CD14-positive monocyte (primary cell): ENCODE results near the gene SCN4B. TPM values are rescaled to one million over a fixed set of nuclear protein-coding genes. Genes with fewer than 3 reads are reported as not detected.
A peak's percentile ranks its signal among the peaks of the same experiment; 100 is the strongest.

ENCODE experiments used
- DNase-seq, 3 donors: peaks; one replicate each; pipeline ENCODE4 v3.0.0-alpha.2; 2011 to 2022
- H2AFZ ChIP-seq: 2 replicates; pipeline ENCODE4 v1.6.0; 2012; ENCODE audit warnings: mild to moderate bottlenecking, low read depth, low read length, inconsistent platforms; ENCODE audit not compliant: insufficient read depth, poor library complexity, severe bottlenecking
- H3K27ac ChIP-seq, 2 donors: 1 replicate in 1 of 2; 2 replicates in 1 of 2; pipeline ENCODE4 v1.5.1; 2012 to 2013; ENCODE audit warnings: low read length in 2 of 2, control low read depth in 1 of 2, inconsistent platforms in 1 of 2, low read depth in 1 of 2, mild to moderate bottlenecking in 1 of 2
- H3K27me3 ChIP-seq, 2 donors: one replicate each; pipeline versions ENCODE4 v1.6.0 to v1.6.1; 2011 to 2013; ENCODE audit warnings: low read length in 2 of 2; ENCODE audit not compliant: control insufficient read depth in 2 of 2, insufficient read depth in 2 of 2
- H3K36me3 ChIP-seq, 2 donors: replicated peaks in 1 of 2; 1 replicate in 1 of 2; 2 replicates in 1 of 2; pipeline versions ENCODE4 v1.5.1 to v1.6.1; 2012 to 2013; ENCODE audit warnings: low read length in 2 of 2, control low read depth in 1 of 2, inconsistent platforms in 1 of 2, mild to moderate bottlenecking in 1 of 2; ENCODE audit not compliant: insufficient read depth in 2 of 2, control insufficient read depth in 1 of 2
- H3K4me1 ChIP-seq, 2 donors: 1 replicate in 1 of 2; 2 replicates in 1 of 2; pipeline versions ENCODE4 v1.5.1 to v1.6.1; 2012 to 2013; ENCODE audit warnings: low read length in 2 of 2, control low read depth in 1 of 2, inconsistent platforms in 1 of 2, mild to moderate bottlenecking in 1 of 2, moderate library complexity in 1 of 2; ENCODE audit not compliant: insufficient read depth in 2 of 2, control insufficient read depth in 1 of 2
- H3K4me2 ChIP-seq: replicated peaks from 2 replicates; pipeline ENCODE3; 2012; ENCODE audit warnings: low read length, moderate library complexity, mild to moderate bottlenecking; ENCODE audit not compliant: poor library complexity, severe bottlenecking; ENCODE audit errors: extremely low read depth
- H3K4me3 ChIP-seq, 3 experiments: fragments of 200-600 bp in 1 of 3; sonication (generic) in 1 of 3; replicated peaks in 1 of 3; 1 replicate in 2 of 3; 2 replicates in 1 of 3; pipeline ENCODE4 v1.5.1; 2011 to 2013; ENCODE audit warnings: low read length in 3 of 3, mild to moderate bottlenecking in 3 of 3, control low read depth in 2 of 3, low read depth in 2 of 3, inconsistent platforms in 1 of 3, moderate library complexity in 1 of 3
- H3K79me2 ChIP-seq: 2 replicates; pipeline ENCODE4 v1.6.0; 2012; ENCODE audit warnings: mild to moderate bottlenecking, control low read depth, inconsistent platforms, low read length, moderate library complexity; ENCODE audit not compliant: insufficient read depth
- H3K9ac ChIP-seq: 2 replicates; pipeline ENCODE4 v1.6.0; 2017; ENCODE audit warnings: low read length, mild to moderate bottlenecking; ENCODE audit not compliant: insufficient read depth, poor library complexity, severe bottlenecking
- H3K9me3 ChIP-seq, 2 donors: replicated peaks in 1 of 2; 1 replicate in 1 of 2; 2 replicates in 1 of 2; pipeline versions ENCODE4 v1.5.1 to v1.6.1; 2012 to 2013; ENCODE audit warnings: low read length in 2 of 2, control low read depth in 1 of 2; ENCODE audit not compliant: control insufficient read depth in 1 of 2, insufficient read depth in 1 of 2
- H4K20me1 ChIP-seq: 2 replicates; pipeline ENCODE4 v1.6.0; 2012; ENCODE audit warnings: mild to moderate bottlenecking, low read length, control low read depth, moderate library complexity; ENCODE audit not compliant: insufficient read depth
- H3K27ac Mint-ChIP-seq, 7 donors: one replicate each; pipeline ENCODE4 v1.8.0; 2020; ENCODE audit warnings: mild to moderate bottlenecking in 7 of 7, mixed read lengths in 7 of 7, moderate library complexity in 6 of 7, inconsistent platforms in 2 of 7
- H3K27me3 Mint-ChIP-seq, 3 donors: one replicate each; pipeline ENCODE4 v1.8.0; 2021 to 2022; ENCODE audit warnings: low read depth in 3 of 3, mild to moderate bottlenecking in 3 of 3, mixed read lengths in 3 of 3, moderate library complexity in 3 of 3, inconsistent platforms in 1 of 3
- H3K36me3 Mint-ChIP-seq, 2 donors: one replicate each; pipeline ENCODE4 v1.8.0; 2020; ENCODE audit warnings: mixed read lengths in 2 of 2, inconsistent platforms in 1 of 2, mild to moderate bottlenecking in 1 of 2
- H3K4me1 Mint-ChIP-seq: one replicate; pipeline ENCODE4 v1.8.0; 2020; ENCODE audit warnings: mild to moderate bottlenecking, mixed read lengths
- H3K4me3 Mint-ChIP-seq, 2 donors: one replicate each; pipeline ENCODE4 v1.8.0; 2020; ENCODE audit warnings: mild to moderate bottlenecking in 2 of 2, mixed read lengths in 2 of 2, moderate library complexity in 1 of 2
- H3K9me3 Mint-ChIP-seq, 7 donors: one replicate each; pipeline ENCODE4 v1.8.0; 2020 to 2022; ENCODE audit warnings: mixed read lengths in 7 of 7, mild to moderate bottlenecking in 6 of 7, moderate library complexity in 6 of 7, inconsistent platforms in 2 of 7
- CTCF ChIP-seq: fragments of 200-600 bp; IDR thresholded peaks from one replicate; pipeline ENCODE4 v1.8.0; 2022; ENCODE audit warnings: antibody characterized with exemption, mild to moderate bottlenecking
- WGBS: methylation state at CpG from one replicate; pipeline ENCODE4 v1.1.5; 2013; ENCODE audit warnings: missing lambda C conversion rate; ENCODE audit not compliant: insufficient coverage; 5-methylcytosine and 5-hydroxymethylcytosine counted together
- intact Hi-C, 2 donors: fragments of 100-400 bp; cut with micrococcal nuclease; formaldehyde crosslinking; loops; one replicate each; pipeline versions ENCODE4 v1.15.0 to v1.15.1; 2023
- polyA plus RNA-seq, 3 donors: library from polyadenylated mRNA; depleted of rRNA in 1 of 3; unstranded in 2 of 3; stranded (reverse) in 1 of 3; fragments of 300-500 nt in 2 of 3; fragments of >200 nt in 1 of 3; fragmentation: Illumina TruSeq in 2 of 3; gene quantifications; 1 replicate in 2 of 3; 2 replicates in 1 of 3; pipeline ENCODE4 v1.2.3, GENCODE V29; 2012 to 2021

The SCN4B gene
- polyA plus RNA-seq, 3 donors, result 0.76 TPM; not detected in 2

- peaks cover 43 to 64% of the 10 kb centered on the region in 2 donors for H3K27me3 ChIP-seq
- 67% methylated on average over 2 of the region's 5 CpGs for WGBS
- Mint-ChIP-seq H3K9me3 (peaks cover 0 to 15% (median 4%) of the 10 kb centered on the region in 7 donors), H3K4me3 (peak overlapping the region in 1 of 2 donors; percentile 29), H3K4me1 (peaks cover 24% of the 10 kb centered on the region), H3K27me3 (peaks cover 52 to 61% (median 61%) of the 10 kb centered on the region in 3 donors), H3K27ac (no peak overlapping the region), H3K36me3 (peaks cover 6 to 8% of the 10 kb centered on the region in 2 donors)
- H3K36me3 ChIP-seq, result no peaks in the 10 kb centered on the region
- no peak for TF ChIP-seq CTCF
- no peak for DNase-seq
- peaks cover 18 to 23% of the 10 kb centered on the region in 2 donors for H3K4me1 ChIP-seq
- no peak overlapping the region for H3K4me3 ChIP-seq
- intact Hi-C loops, result no loop called here
- H2AFZ ChIP-seq, result no peak overlapping the region
- peaks cover 0 to 13% of the 10 kb centered on the region in 2 donors for H3K9me3 ChIP-seq
- H3K4me2 ChIP-seq, result no peak overlapping the region
- no peak overlapping the region for H3K9ac ChIP-seq
- no peaks in the 10 kb centered on the region for H4K20me1 ChIP-seq
- no peak overlapping the region for H3K27ac ChIP-seq
- H3K79me2 ChIP-seq, result no peaks in the 10 kb centered on the region
These were observed 1.2 kb downstream of the SCN4B start for GRCh38 chr11:118151431-118151830.

GRCh38 chr11:118149493-118149892, 3.1 kb downstream of the SCN4B start:
- H3K27me3 ChIP-seq, result peaks cover 24 to 44% of the 10 kb centered on the region in 2 donors
- H3K27ac ChIP-seq, result no peak overlapping the region
- H3K4me1 ChIP-seq, result peaks cover 21 to 36% of the 10 kb centered on the region in 2 donors
- Mint-ChIP-seq H3K4me1 (peaks cover 32% of the 10 kb centered on the region), H3K4me3 (no peak overlapping the region), H3K27me3 (peaks cover 39 to 48% (median 41%) of the 10 kb centered on the region in 3 donors), H3K9me3 (peaks cover 0 to 15% (median 4%) of the 10 kb centered on the region in 7 donors), H3K36me3 (peaks cover 5 to 8% of the 10 kb centered on the region in 2 donors), H3K27ac (no peak overlapping the region)
- no peak for DNase-seq
- H3K9me3 ChIP-seq, result peaks cover 0 to 9% of the 10 kb centered on the region in 2 donors
- no peak for TF ChIP-seq CTCF
- no peak overlapping the region for H3K4me2 ChIP-seq
- H3K36me3 ChIP-seq, result no peaks in the 10 kb centered on the region
- no peaks in the 10 kb centered on the region for H3K79me2 ChIP-seq
- WGBS, result 100% methylated on average over 1 of the region's 1 CpG
- intact Hi-C loops, result loop anchor here (5.0 to 10.0 kb wide), 6 partner anchors 38 to 335 kb away; partner anchors contain the start of gene UBE4A (in 1 of the 2)
- H3K9ac ChIP-seq, result no peak overlapping the region
- H4K20me1 ChIP-seq, result no peaks in the 10 kb centered on the region
- H3K4me3 ChIP-seq, result no peak overlapping the region
- H2AFZ ChIP-seq, result no peak overlapping the region
